ENCODE results near the gene SOX13. TPM values are rescaled to one million over a fixed set of nuclear protein-coding genes. Genes with fewer than 3 reads are reported as not detected.

Gene SOX13
- total RNA-seq, 1 experiment from 2014 or later = 12.6 TPM

DNA sequence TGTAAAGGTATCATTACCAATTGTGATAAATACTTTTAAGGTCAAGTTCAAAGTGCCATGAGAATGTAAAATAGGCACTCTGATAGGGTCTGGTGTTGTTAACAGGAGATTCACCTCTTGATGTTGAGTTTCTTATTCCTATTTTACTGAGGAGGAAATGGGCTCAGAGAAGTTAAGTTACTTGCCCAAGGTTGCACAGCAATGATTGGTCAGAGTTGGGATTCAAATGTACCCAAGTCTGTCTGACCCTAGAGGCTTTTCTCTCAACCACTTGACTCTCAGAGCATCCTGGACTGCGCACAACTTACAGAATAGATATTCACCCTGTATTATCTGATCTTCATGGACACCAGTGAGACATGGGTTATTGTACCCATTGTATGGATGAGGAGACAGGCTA is 33.9 kb downstream of the SOX13 start:
- DNase-seq (ENCODE audit: low read depth) = no peak

DNA sequence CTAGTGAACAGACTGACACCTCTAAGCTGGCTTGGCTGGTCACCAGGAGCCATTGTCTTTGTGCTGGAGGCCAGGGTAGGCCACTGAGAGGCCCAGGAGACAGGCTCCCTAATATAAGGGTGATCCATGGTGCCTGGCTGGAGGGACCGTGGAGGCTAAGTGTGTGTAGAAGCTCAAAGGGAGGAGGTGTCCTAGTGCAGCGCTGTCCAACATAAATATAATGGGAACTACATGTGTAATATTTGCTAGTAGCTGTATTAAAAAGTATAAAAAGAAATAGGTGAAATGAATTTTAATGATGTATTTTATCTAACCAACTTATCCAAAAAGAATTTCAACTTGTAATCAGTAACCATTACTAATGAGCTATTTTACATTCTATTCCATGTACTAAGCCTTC is 35.0 kb downstream of the SOX13 start:
- no peak for DNase-seq (ENCODE audit: low read depth)

DNA sequence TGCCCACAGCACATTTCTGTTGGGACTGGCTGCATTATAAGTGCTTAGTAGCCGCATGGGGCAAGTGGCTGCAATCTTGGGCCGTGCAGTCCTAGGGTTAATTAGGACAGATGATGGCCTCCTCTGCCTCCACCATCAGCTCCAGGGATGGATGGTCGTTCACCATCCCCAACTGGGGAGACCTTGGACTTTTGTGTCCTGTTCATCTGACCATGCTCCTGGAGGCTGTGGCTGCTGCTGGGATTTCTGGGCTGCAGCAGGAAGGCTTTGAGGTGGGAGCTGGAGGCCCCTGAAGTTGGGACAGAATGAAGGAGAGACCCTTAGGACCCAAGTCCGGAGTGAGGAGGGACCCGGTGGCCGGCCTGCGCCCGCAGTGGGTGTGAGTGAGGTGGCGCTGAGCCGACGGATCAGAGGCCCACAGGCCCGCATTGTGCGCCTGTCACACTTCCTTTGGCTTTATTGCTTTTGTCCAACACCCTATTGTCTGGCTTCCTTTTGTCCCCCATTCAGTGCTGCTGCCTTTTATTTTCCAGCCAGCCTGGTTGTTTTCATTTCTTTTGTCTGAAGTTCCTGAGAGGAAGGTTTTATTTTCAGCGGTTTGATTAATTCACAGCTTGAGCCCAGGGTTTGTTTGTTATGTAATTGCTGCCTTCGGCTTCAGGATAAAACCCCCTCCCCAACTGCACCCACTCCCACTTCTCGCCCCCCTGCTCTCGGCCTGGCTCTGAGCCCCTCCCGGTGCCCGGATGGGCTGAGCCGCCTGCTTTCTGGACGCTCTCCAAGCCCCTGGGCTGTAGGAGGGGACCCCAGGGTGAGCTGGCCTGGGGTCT is 35.6 kb downstream of the SOX13 start:
- no peak for DNase-seq (ENCODE audit: low read depth)

DNA sequence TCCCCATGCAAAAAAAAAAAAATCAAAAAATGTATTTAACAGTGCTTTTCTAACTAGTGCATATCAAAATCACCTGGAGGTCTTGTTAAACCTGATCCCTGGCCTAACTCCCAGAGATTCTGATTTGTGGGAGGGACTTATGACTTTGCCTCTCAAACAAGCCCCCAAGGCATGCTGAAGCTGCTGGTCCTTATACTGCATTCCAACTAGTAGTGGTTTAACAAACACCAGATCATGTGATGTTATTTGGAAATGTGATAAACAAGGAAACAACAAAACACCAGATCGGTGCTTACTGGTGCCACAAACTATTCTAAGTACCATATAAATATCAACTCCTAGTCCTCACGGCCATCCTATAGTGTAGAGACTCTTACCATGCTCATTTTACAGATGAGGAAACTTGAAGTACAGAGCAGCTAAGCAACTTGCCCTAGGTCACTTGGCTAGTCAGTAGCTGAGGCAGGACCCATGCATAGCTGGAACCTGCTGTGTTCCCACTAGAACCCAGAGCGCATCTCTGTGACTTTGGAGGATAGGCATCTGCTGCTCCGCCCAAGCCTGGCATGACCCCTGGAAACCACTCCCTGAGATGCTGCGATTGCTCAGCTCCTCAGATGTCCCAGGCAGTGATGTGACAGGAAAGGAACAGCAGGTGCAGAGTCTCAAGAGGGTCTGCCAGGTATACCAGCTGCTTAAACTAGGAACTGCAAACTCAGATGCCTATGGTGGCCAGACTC is 38.1 kb downstream of the SOX13 start:
- no peak for DNase-seq (ENCODE audit: low read depth)

DNA sequence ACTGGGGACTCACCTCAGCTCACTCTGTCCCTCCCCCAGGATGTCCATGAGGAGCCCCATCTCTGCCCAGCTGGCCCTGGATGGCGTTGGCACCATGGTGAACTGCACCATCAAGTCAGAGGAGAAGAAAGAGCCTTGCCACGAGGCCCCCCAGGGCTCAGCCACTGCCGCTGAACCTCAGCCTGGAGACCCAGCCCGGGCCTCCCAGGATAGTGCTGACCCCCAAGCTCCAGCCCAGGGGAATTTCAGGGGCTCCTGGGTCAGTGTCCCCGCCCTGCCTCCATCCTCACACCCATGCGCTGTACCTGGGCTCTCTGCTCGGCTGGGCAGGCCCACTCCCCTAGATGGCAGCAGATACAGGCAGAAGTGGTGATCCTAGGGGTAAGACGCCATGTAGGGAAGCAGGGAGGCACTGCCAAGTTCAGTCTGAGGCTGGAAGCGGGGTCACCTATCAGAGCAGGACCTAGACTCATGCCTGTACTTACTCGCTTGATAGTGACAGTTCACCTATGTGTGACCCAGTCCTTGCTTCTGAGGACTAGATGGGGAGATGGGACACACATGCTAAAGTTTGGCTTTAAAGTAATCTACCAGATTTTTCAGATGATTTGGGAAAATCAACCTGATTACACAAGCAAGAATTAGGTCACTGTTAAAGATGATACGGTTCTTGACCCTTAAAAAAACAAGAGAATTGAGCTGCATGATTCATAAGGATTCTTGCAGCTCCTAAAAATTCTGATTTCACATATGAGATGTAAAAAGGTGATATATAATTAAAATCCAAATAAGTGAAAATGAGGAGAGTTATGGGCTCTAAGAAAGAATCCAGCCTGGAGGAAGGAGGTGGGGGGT is 40.2 kb downstream of the SOX13 start:
- DNase-seq (ENCODE audit: low read depth) = no peak

DNA sequence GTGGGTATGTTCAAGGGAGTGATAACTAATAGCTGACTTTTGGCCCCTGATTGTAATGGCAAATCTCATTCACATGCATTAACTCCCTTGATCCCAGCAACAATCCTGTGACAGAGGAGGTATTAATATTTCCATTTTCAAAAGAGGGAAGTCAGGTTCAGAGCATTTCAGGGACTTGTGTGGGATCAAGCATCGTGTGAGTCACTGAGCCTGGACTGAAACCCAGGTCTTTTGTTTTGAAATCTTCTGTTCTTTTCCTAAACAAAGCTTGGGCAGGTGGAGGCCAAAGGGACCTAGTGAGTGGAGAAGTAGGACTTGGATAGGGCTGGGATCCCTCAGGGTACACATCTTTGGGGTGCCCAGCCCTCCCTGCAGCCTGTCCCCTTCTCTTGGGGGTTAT is 41.0 kb downstream of the SOX13 start:
- peak; percentile 30 for DNase-seq (ENCODE audit: low read depth)

DNA sequence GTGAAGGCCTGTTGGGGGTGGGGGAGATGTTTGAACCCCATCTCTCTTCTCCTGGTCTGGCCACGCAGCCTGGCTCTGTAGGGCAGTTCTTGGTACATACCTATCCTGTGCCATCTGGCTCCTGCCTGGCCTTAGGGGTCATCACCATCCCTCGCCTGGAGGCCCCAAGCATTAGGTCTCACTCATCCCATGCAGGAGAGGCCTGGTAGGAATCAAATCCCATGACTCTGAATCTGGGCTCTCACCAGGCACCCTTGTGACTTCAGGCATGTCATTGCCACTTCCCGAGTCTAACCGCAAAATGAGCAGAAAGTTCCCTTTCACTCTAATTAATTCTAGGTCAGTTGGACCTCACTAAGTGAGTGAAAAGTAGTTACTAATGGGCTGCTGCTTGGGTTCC is 41.7 kb downstream of the SOX13 start:
- no peak for DNase-seq (ENCODE audit: low read depth)

DNA sequence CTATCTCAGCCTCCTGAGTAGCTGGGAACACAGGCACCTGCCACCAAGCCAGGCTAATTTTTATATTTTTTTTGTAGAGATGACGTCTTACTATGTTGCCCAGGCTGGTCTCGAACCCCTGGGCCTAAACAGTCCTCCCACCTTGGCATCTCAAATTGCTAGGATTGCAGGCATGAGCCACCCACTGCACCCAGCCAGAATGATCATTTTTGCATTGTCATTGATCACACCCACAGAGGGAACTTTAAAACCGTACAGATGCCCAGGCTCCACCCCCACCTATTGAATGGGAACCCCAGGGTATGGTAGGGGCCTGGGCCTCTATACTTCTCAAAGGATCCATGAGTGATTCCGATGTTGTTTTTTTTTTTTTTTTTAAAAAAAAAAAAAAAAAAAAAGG is 42.2 kb downstream of the SOX13 start:
- no peak for DNase-seq (ENCODE audit: low read depth)

DNA sequence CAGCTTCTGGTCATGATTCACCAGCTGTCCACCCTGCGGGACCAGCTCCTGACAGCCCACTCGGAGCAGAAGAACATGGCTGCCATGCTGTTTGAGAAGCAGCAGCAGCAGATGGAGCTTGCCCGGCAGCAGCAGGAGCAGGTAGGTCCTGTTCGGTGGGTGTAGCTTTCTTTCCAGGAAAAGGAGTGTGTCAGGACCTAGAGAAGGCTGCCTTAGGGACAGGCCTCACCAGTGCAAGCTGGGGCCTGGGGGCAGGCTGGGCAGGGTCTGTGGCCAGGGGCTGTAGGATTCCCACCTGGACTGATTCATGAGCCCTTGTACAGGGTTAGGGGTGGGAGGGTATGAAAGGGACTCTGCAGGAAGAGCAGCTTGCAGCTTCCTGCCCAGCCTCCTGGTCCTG is 43.6 kb downstream of the SOX13 start:
- no peak for DNase-seq (ENCODE audit: low read depth)

DNA sequence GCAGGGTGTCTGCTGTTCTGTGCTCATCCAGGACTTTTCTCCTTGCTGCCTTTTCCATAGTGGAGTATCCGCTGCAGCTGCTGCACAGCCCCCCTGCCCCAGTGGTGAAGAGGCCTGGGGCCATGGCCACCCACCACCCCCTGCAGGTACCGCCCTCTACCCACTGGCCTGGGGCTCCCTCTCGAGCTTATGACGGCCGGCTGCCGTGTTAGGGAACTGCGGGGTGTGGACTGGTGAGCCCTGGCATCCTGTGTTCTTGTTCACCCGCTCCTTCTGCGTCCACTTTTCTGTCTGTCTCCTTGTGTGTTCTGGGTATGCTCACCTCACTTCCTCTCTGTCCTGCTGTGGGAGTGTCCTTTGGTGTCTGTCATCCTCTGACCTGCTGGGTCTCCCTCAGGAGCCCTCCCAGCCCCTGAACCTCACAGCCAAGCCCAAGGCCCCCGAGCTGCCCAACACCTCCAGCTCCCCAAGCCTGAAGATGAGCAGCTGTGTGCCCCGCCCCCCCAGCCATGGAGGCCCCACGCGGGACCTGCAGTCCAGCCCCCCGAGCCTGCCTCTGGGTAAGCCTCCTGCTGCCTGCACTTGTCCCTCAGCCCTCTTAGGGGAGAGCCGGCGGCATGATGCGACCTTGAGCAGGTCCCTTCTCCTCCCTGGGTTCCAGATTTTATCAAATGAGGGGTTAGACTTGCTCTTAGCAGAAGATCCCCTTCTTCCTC is 49.1 kb downstream of the SOX13 start:
- DNase-seq (ENCODE audit: low read depth) = no peak

DNA sequence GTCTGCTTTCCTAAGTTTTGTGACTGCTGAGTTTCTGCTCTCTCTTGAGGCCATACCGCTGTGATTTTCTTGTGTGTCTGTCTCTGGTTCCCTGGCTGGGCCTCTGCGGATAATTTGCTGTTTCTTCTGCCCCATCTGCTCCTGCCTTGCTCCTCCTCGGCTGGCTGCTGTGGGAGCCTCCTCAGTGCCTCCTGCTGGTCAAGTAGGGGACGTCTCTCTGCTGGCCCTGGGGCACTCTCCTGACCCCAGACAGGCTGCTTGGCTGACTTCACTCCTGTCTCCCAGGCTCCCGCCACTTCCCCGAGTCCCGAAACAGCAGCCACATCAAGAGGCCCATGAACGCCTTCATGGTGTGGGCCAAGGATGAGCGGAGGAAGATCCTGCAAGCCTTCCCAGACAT is 50.5 kb downstream of the SOX13 start:
- DNase-seq (ENCODE audit: low read depth) = no peak

DNA sequence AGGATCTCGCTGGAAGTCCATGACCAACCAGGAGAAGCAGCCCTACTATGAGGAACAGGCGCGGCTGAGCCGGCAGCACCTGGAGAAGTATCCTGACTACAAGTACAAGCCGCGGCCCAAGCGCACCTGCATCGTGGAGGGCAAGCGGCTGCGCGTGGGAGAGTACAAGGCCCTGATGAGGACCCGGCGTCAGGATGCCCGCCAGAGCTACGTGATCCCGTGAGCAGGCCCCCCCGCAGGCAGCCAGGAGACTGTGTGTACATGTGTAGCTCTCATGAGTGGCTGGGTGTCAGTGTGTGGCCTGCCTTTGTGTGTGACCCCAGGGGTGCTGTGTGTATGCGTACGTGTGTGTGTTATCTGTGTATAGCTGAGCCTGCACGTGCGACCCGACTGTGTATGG is 51.7 kb downstream of the SOX13 start:
- DNase-seq (ENCODE audit: low read depth) = no peak

DNA sequence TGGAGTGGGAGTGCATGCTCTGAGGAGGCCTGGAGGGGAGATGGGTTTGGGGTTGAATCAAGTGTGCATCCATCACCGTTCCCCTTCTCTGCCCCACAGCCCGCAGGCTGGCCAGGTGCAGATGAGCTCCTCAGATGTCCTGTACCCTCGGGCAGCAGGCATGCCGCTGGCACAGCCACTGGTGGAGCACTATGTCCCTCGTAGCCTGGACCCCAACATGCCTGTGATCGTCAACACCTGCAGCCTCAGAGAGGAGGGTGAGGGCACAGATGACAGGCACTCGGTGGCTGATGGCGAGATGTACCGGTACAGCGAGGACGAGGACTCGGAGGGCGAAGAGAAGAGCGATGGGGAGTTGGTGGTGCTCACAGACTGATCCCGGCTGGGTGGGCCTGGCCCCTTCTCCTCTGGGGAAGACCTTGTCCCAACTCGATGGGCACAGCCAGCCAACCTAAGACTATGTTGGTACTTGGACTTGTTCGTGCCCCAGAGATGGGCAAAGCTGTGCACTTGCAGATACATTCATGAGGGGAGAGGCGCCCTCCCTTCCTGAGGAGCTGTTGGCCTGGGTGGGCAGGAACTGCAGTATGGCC is 52.9 kb downstream of the SOX13 start:
- no peak for DNase-seq (ENCODE audit: low read depth)

DNA sequence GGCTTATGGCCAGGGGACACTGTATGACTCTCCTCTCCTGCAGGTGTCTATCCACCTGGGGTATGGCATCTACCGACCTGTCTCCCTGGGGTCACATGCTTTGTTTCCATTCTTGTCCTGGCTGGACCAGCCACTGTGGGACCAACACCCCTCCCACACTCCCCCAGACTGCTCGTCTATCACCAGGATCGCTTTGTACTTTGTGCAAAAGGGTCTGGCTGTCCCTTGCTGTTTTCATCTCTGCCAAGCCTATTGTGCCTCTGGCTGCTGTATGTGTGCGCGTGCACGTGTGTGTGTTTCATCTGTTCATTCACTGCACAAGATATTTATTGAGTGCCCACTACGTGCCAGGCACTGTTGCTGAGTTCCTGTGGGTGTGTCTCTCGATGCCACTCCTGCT is 53.5 kb downstream of the SOX13 start:
- DNase-seq (ENCODE audit: low read depth) = no peak

DNA sequence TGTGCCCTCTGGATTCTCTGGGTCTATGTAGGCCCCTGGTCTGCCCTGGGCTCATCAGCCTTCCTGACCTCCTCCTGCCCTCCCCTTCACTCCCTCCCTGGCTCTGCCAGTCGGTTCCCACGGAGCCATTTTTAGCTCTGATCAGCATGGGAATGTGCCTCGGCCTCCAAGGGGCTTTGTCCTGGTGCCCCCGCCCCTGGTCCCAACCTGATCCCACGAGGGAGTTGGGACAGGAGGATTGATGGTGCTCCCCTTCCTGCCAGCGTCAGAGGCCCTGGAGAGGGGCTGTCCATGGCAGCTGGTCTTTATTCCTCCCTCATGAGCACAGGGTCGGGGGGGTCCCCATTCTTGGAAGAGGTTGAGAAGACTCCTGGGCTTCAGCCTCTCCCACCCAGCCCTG is 54.0 kb downstream of the SOX13 start:
- DNase-seq (ENCODE audit: low read depth) = no peak

DNA sequence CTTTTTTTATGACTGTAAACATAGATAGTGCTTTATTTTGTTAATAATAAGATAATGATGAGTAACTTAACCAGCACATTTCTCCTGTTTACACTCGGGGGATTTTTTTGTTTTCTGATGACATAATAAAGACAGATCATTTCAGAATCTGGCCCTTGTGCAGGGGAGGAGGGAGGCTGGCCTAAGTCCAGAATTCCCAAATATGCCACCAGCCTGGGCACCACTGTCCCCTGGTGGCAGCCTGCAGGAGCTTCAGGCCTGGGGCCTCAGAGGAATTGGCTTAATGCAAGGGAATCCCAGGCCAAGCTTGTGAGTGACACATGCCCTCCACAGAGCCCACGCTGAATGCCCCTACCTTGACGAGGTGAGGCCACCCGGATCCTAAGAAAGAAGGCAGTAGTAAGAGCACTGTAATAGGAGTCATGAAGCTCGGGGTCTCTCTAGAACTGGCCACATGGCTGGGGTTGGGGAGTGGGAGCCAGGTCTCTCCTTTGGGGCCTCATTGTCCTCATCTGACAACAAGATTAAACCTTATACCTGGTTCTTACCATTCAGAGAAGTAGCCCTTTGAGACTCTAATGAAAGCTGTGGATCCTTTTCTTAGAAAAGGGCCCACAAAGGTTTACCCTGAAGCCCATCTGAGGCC is 54.8 kb downstream of the SOX13 start:
- DNase-seq (ENCODE audit: low read depth) = peak; percentile 81

DNA sequence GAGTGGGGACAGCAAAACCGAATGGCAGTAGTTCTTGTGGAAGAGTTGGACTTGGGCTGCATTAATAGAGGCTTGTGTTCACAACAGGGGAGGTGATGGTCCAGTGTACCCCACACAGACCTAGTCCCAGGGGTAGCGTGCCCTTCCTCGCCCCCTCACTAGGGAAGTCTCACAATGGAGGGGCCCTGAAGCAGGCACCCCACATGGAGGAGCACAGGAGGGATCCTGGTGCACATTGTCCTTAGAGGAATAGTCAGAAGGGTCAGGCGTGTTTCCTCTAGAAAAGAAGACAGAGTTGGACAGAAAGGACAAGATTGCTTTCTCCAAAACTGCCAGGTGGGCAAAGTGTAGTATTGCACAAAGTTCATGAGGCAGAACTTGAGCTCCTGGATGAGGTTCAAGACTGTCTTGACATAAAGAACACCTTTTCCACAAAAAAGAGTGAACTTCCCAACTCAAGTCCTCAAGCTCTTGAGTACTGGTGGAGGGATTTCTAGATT is 55.6 kb downstream of the SOX13 start:
- no peak for DNase-seq (ENCODE audit: low read depth)

DNA sequence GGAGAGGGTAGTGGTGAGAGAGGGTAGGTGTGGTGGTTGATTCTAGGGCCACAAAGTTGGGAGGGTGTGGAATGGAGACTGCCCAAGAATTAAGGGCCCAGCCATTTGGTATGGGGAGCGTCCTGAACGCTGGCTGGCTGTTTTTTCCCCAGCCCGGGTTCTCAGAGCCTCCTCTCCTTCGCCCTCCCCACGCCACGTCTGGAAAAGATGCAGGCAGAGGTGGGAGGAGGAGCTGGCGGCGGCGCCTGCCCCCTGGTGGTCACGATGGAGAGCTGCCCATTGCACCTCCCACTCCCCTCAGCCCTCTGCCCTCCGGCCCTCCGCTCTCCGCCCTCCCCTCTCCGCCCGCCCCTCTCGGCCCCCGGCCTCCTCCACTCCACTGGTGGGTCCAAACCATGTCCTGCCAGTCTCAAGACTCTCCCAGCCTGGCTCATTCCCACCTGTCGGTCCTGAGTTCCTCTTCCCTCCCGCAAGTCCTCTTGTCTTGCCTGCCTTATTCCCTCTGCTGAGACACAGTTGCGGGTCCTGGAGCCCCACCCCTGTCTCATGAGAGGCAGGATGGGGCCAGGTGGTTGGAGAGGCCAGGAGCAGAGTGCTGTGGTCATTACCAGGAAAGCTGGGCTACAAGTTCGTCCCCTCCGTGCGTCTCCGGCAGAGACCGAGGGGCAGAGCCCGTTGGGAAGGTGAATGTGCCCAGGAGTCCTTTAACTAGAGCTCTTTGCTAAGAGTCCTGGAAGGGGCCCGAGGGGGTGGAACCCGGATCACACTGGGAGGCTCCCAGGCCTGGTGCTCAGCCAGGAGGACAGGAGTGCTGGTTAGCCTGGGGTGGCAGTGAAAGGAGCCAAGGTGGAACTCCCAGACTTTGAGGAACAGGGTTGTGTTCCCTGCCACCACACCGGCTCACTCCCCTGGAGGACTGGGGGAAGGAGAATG is 56.3 kb downstream of the SOX13 start:
- DNase-seq (ENCODE audit: low read depth) = peak; percentile 71

DNA sequence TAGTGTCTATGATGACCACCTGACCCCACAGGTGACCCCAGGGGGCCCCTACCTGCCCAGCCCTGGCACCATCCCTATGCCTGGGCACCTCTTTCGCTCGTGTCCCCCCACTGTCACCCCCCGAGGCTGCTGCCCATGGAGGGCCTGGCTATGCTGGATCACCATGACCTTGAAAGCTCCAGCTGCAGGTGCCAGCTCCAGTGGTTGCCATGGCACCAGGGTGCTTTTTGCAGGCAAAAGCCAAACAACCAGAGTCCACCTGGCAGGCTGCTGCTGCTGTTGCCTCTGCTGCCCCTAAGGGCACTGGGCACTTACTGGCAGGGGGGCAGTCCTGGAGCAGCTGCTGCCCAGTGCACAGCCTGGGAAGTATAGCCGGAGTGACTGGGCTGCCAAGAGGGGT is 57.3 kb downstream of the SOX13 start:
- peak; percentile 90 for DNase-seq (ENCODE audit: low read depth)
